Right lung (tissue), 5 donors: Measurements from ENCODE around the gene GATA1. TPM values are rescaled to one million over a fixed set of nuclear protein-coding genes. Genes with fewer than 3 reads are reported as not detected.
A peak's percentile ranks its signal among the peaks of the same experiment; 100 is the strongest.

ENCODE experiments used
- DNase-seq, 2 donors: peaks; one replicate each; pipeline ENCODE4 v3.0.0-alpha.2; 2013
- polyA plus RNA-seq, 5 donors: library from polyadenylated mRNA; unstranded; fragments of 120-200 nt; gene quantifications; one replicate each; pipeline versions ENCODE4 v1.2.1 to v1.2.3, GENCODE V29; 2013; ENCODE audit warnings: inconsistent platforms in 1 of 5, low replicate concordance in 1 of 5; ENCODE audit not compliant: insufficient read length in 5 of 5, insufficient read depth in 1 of 5

The GATA1 gene
- polyA plus RNA-seq, 5 donors = 0.54 to 2.1 (median 0.89) TPM

GRCh38 chrX:48785186-48785539 is 1.2 kb upstream of the GATA1 start:
- DNase-seq = no peak

GRCh38 chrX:48785540-48786214 is 713 bp upstream of the GATA1 start:
- no peak for DNase-seq

GRCh38 chrX:48786825-48787504 is 575 bp downstream of the GATA1 start:
- DNase-seq = no peak

GRCh38 chrX:48787505-48788443 is 1.4 kb downstream of the GATA1 start:
- no peak for DNase-seq

GRCh38 chrX:48789366-48790220 is 3.2 kb downstream of the GATA1 start:
- no peak for DNase-seq

GRCh38 chrX:48790477-48790876 is 4.1 kb downstream of the GATA1 start:
- DNase-seq = no peak

- no peak for DNase-seq
These were observed 4.9 kb downstream of the GATA1 start for GRCh38 chrX:48791063-48791820.

- no peak for DNase-seq
These were observed 5.8 kb downstream of the GATA1 start for GRCh38 chrX:48792219-48792618.

GRCh38 chrX:48793935-48794334 is 7.5 kb downstream of the GATA1 start:
- no peak for DNase-seq

GRCh38 chrX:48794340-48794910 is 8.0 kb downstream of the GATA1 start:
- DNase-seq = no peak

GRCh38 chrX:48794911-48795515 is 8.6 kb downstream of the GATA1 start:
- DNase-seq = no peak

GRCh38 chrX:48798318-48798717 is 11.9 kb downstream of the GATA1 start:
- DNase-seq = no peak

GRCh38 chrX:48800574-48801279 is 14.3 kb downstream of the GATA1 start:
- DNase-seq = no peak

GRCh38 chrX:48801280-48802088 is 15.1 kb downstream of the GATA1 start, which contains the start of gene HDAC6:
Gene HDAC6, plus strand, starts transcription at chrX:48802067. Its CDS starts 626 bp downstream, at chrX:48802693.
- DNase-seq = peak; percentile 98

- peak; percentile 67 to 76 for DNase-seq
These were observed 15.9 kb downstream of the GATA1 start for GRCh38 chrX:48802089-48802904.

- no peak for DNase-seq
These were observed 16.5 kb downstream of the GATA1 start for GRCh38 chrX:48802905-48803200.

GRCh38 chrX:48806081-48806480 is 19.7 kb downstream of the GATA1 start:
- DNase-seq = no peak

GRCh38 chrX:48813644-48814043 is 27.3 kb downstream of the GATA1 start:
- DNase-seq = no peak
